ENCODE results near the gene SLIT3.
"Not testable (repeated sequence)": the region's sequence is repeated elsewhere in the genome, so short reads cannot be mapped to it uniquely, and the experiment has no call there.

The SLIT3 gene

GRCh38 chr5:168663276-168664004, 637.5 kb downstream of the SLIT3 start:
- DNase-seq (ENCODE audit: low read depth in 3 of 3, low spot score in 1 of 3) = no peak

- DNase-seq (ENCODE audit: low read depth in 3 of 3, low spot score in 1 of 3) = no peak
Observed at GRCh38 chr5:168661593-168662485, 639.1 kb downstream of the SLIT3 start.

GRCh38 chr5:168660691-168661090, 640.2 kb downstream of the SLIT3 start:
- no peak for DNase-seq (ENCODE audit: low read depth in 3 of 3, low spot score in 1 of 3)

GRCh38 chr5:168659286-168659847, 641.6 kb downstream of the SLIT3 start:
- DNase-seq (ENCODE audit: low read depth in 3 of 3, low spot score in 1 of 3) = no peak

GRCh38 chr5:168658394-168658793, 642.5 kb downstream of the SLIT3 start:
- no peak for DNase-seq (ENCODE audit: low read depth in 3 of 3, low spot score in 1 of 3)

GRCh38 chr5:168656633-168657032, 644.3 kb downstream of the SLIT3 start:
- DNase-seq (ENCODE audit: low read depth in 3 of 3, low spot score in 1 of 3) = no peak

- no peak for DNase-seq (ENCODE audit: low read depth in 3 of 3, low spot score in 1 of 3)
Observed at GRCh38 chr5:168655316-168655715, 645.6 kb downstream of the SLIT3 start.

- DNase-seq (ENCODE audit: low read depth in 3 of 3, low spot score in 1 of 3) = no peak
Observed at GRCh38 chr5:168654211-168654721, 646.7 kb downstream of the SLIT3 start.

GRCh38 chr5:168653626-168654025, 647.3 kb downstream of the SLIT3 start:
- DNase-seq (ENCODE audit: low read depth in 3 of 3, low spot score in 1 of 3) = no peak

- no peak for DNase-seq (ENCODE audit: low read depth in 3 of 3, low spot score in 1 of 3)
Observed at GRCh38 chr5:168651648-168652047, 649.3 kb downstream of the SLIT3 start.

GRCh38 chr5:168649306-168649705, 651.6 kb downstream of the SLIT3 start:
- DNase-seq (ENCODE audit: low read depth in 3 of 3, low spot score in 1 of 3) = no peak

GRCh38 chr5:168648576-168648975, 652.4 kb downstream of the SLIT3 start:
- no peak for DNase-seq (ENCODE audit: low read depth in 3 of 3, low spot score in 1 of 3)

GRCh38 chr5:168648016-168648415, 652.9 kb downstream of the SLIT3 start:
- DNase-seq (ENCODE audit: low read depth in 3 of 3, low spot score in 1 of 3) = no peak

GRCh38 chr5:168647083-168647482, 653.9 kb downstream of the SLIT3 start:
- no peak for DNase-seq (ENCODE audit: low read depth in 3 of 3, low spot score in 1 of 3)

GRCh38 chr5:168646335-168646734, 654.6 kb downstream of the SLIT3 start:
- no peak for DNase-seq (ENCODE audit: low read depth in 3 of 3, low spot score in 1 of 3)

- DNase-seq (ENCODE audit: low read depth in 3 of 3, low spot score in 1 of 3) = no peak
Observed at GRCh38 chr5:168645195-168645594, 655.7 kb downstream of the SLIT3 start.

GRCh38 chr5:168642019-168642418, 658.9 kb downstream of the SLIT3 start:
- no peak for DNase-seq (ENCODE audit: low read depth in 3 of 3, low spot score in 1 of 3)

- DNase-seq (ENCODE audit: low read depth in 3 of 3, low spot score in 1 of 3) = not testable (repeated sequence)
Observed at GRCh38 chr5:168638846-168639245, 662.1 kb downstream of the SLIT3 start.

GRCh38 chr5:168637793-168638192, 663.1 kb downstream of the SLIT3 start:
- DNase-seq (ENCODE audit: low read depth in 3 of 3, low spot score in 1 of 3) = no peak

GRCh38 chr5:168637281-168637680, 663.7 kb downstream of the SLIT3 start:
- DNase-seq (ENCODE audit: low read depth in 3 of 3, low spot score in 1 of 3) = no peak

- DNase-seq (ENCODE audit: low read depth in 3 of 3, low spot score in 1 of 3) = not testable (repeated sequence)
Observed at GRCh38 chr5:168630958-168631357, 670.0 kb downstream of the SLIT3 start.

All from stimulated activated CD4-positive, alpha-beta T cell treated with anti-CD3 and anti-CD28 coated beads, TNF-alpha, amount 100 ng/mL, for 1 hour (primary cell).